Activated CD4-positive, alpha-beta T cell treated with anti-CD3 and anti-CD28 coated beads for 4 hours (primary cell): Measurements from ENCODE around the gene ZNF793.

Experiments
- DNase-seq, 2 donors: peaks; one replicate each; pipeline ENCODE4 v3.0.0-alpha.2; 2020

The ZNF793 gene

GRCh38 chr19:37572203-37572602 is 65.5 kb downstream of the ZNF793 start:
- DNase-seq, result no peak

GRCh38 chr19:37583340-37583739 is 76.6 kb downstream of the ZNF793 start:
- no peak for DNase-seq
